Breast epithelium (tissue), 3 donors: ENCODE data around the gene IDE.

Experiments
- CTCF ChIP-seq, 3 donors: fragments of 450-650 bp; IDR thresholded peaks; one replicate each; pipeline ENCODE4 v1.5.1; 2016 to 2017; ENCODE audit warnings: antibody characterized with exemption in 3 of 3, mild to moderate bottlenecking in 3 of 3, moderate library complexity in 3 of 3
- POLR2A ChIP-seq: fragments of 450-650 bp; IDR thresholded peaks from one replicate; pipeline ENCODE4 v1.6.1; 2016; ENCODE audit warnings: antibody characterized with exemption, mild to moderate bottlenecking, moderate library complexity

GRCh38 chr10:92418891-92419290 is 155.0 kb downstream of the IDE start:
- no peak for TF ChIP-seq CTCF (IDR thresholded peaks at IDR 0.05)
- TF ChIP-seq POLR2A = no peak
